GM19193 (cell line): ENCODE results near the gene CCDC86.

Source experiments
- POLR2A ChIP-seq: IDR thresholded peaks from 4 replicates; pipeline ENCODE4 v1.6.1; 2011; ENCODE audit not compliant: insufficient read depth, insufficient read length; ENCODE audit errors: extremely low read depth

The CCDC86 gene

GRCh38 chr11:60825118-60825517 is 16.8 kb upstream of the CCDC86 start:
- no peak for TF ChIP-seq POLR2A

- TF ChIP-seq POLR2A: no peak
These were observed 16.1 kb upstream of the CCDC86 start for GRCh38 chr11:60825790-60826189.

- TF ChIP-seq POLR2A: no peak
These were observed 11.3 kb upstream of the CCDC86 start for GRCh38 chr11:60830478-60831142.

- no peak for TF ChIP-seq POLR2A
These were observed 10.8 kb upstream of the CCDC86 start for GRCh38 chr11:60831143-60831500.

- no peak for TF ChIP-seq POLR2A
These were observed 10.3 kb upstream of the CCDC86 start for GRCh38 chr11:60831501-60832079.

GRCh38 chr11:60834742-60835533 is 7.0 kb upstream of the CCDC86 start:
- no peak for TF ChIP-seq POLR2A

GRCh38 chr11:60835534-60835846 is 6.4 kb upstream of the CCDC86 start:
- TF ChIP-seq POLR2A: no peak

GRCh38 chr11:60836866-60837515 is 4.9 kb upstream of the CCDC86 start:
- TF ChIP-seq POLR2A: no peak

- TF ChIP-seq POLR2A: no peak
These were observed 3.8 kb upstream of the CCDC86 start for GRCh38 chr11:60838132-60838531.

- TF ChIP-seq POLR2A: no peak
These were observed 1.2 kb upstream of the CCDC86 start for GRCh38 chr11:60840470-60841430.

GRCh38 chr11:60842668-60843600 is 1.0 kb downstream of the CCDC86 start:
- no peak for TF ChIP-seq POLR2A

GRCh38 chr11:60844045-60844869 is 2.3 kb downstream of the CCDC86 start:
- TF ChIP-seq POLR2A: no peak

GRCh38 chr11:60844870-60845221 is 2.9 kb downstream of the CCDC86 start:
- no peak for TF ChIP-seq POLR2A
